Measurements from ENCODE around the gene THSD4. TPM values are rescaled to one million over a fixed set of nuclear protein-coding genes. Genes with fewer than 3 reads are reported as not detected.

The THSD4 gene
- total RNA-seq, 3 donors from 2014 or later: 18.3 to 46.2 (median 27.1) TPM

DNA sequence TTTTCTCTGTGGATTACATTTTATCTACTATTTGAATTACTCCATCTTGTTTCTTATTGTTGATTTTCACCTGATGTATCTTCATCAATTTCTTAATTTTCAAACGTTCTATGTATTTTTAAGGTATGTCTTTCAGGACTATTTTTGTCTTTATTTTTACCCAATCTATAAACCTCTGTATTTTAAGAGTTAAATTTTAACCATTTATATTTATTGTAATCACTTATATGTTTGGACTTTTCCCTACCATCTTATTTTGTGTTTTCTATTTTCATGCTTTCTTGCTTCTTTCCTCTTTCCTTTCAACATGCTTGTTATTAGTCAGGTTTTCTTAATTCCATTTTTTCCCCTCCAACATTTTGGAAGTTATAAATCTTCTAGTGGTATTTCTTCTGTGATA lies 645.6 kb downstream of the THSD4 start:
- Histone ChIP-seq H3K4me1 (ENCODE audit: low read depth) (peaks cover 9% of the 10 kb centered on the region), H3K4me3 (no peak overlapping the region), H3K9me3 (no peaks in the 10 kb centered on the region), H3K36me3 (ENCODE audit: low read depth) (no peaks in the 10 kb centered on the region)
- ATAC-seq (no peak), DNase-seq (no peak)
- intact Hi-C loops (cut with DNase I, micrococcal nuclease): no loop called here
- TF ChIP-seq, protein P1, sequence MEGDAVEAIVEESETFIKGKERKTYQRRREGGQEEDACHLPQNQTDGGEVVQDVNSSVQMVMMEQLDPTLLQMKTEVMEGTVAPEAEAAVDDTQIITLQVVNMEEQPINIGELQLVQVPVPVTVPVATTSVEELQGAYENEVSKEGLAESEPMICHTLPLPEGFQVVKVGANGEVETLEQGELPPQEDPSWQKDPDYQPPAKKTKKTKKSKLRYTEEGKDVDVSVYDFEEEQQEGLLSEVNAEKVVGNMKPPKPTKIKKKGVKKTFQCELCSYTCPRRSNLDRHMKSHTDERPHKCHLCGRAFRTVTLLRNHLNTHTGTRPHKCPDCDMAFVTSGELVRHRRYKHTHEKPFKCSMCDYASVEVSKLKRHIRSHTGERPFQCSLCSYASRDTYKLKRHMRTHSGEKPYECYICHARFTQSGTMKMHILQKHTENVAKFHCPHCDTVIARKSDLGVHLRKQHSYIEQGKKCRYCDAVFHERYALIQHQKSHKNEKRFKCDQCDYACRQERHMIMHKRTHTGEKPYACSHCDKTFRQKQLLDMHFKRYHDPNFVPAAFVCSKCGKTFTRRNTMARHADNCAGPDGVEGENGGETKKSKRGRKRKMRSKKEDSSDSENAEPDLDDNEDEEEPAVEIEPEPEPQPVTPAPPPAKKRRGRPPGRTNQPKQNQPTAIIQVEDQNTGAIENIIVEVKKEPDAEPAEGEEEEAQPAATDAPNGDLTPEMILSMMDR (IDR thresholded peaks at IDR 0.05): no peak

DNA sequence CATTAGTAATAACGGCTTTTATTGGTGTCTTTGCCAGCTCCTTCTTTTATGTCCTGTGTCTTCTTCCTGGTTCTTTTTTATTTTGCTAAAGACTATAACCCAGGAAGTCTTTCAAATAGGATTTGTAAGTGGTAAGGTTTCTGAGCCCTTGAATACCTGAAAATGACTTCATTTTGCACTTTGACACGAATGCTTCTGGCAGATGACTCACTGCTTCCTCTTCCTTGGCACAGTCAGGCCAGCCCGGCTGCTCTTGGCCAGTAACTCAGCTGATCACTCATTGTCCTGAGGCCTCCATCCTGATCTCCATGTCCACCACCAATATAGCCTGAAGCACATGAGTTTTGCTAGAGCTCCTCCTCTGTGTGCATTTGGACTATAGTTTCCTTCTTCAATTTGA lies 646.4 kb downstream of the THSD4 start:
- H3K4me3 ChIP-seq: no peak overlapping the region
- intact Hi-C loops (cut with DNase I, micrococcal nuclease): no loop called here
- DNase-seq: peak; percentile 73 to 76 (median 74)
- H3K4me1 ChIP-seq (ENCODE audit: low read depth): peaks cover 9% of the 10 kb centered on the region
- TF ChIP-seq, protein P1 (IDR thresholded peaks at IDR 0.05): no peak
- peak; percentile 90 for ATAC-seq
- no peaks in the 10 kb centered on the region for H3K9me3 ChIP-seq
- no peaks in the 10 kb centered on the region for H3K36me3 ChIP-seq (ENCODE audit: low read depth)

DNA sequence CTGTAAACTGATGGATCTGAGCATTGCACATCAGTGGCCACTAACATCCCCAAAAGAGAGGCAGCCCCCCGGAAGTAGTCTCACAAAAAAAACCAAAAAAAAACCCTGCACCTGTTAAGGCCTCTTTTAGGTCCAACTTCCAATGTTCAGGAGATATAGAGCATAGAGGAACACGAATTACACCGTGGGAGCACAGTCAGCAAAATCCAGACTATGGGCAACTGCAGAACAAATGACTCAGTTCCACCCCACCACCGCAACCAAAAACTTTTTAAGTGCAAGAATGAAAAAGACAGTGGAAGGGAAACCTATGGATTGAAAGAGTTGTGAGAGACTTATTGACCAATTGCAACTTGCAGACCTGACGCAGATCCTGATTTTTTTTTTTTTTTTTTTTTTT lies 652.9 kb downstream of the THSD4 start:
- Histone ChIP-seq H3K36me3 (ENCODE audit: low read depth) (no peaks in the 10 kb centered on the region), H3K4me3 (no peak overlapping the region), H3K4me1 (ENCODE audit: low read depth) (no peaks in the 10 kb centered on the region), H3K9me3 (no peaks in the 10 kb centered on the region)
- intact Hi-C loops (cut with DNase I, micrococcal nuclease): no loop called here
- TF ChIP-seq, protein P1 (IDR thresholded peaks at IDR 0.05): no peak
- DNase-seq (no peak), ATAC-seq (no peak)

DNA sequence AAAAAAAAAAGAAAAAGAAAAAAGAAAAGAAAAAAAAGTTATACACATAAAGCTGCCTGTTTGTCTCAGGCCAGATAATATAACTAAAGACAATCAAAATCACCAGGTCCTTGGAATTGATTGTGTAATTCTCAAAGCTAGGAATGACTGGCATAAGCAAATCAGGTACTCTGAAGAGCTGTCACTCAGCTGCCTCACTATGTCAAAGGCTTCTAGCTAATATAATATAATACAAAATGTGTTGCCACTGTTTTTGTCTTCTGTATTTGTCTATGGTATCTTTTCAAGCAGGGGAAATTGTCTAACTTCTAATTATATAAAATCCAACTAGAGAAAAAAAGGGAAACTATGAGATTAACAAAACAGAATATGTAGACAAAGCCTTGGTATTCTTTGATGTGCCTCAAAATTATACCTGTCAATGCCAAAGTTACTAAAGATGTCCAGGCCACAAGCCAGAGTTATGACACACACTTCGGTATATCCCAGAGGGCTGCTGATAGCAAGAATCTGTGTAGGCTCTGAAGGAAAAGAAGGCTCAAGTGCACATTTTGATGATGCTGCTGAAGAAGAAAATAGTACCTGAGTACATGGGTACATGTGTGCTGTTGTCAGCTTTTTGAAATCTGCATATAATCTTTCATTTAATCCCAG lies 658.1 kb downstream of the THSD4 start:
- Histone ChIP-seq H3K36me3 (ENCODE audit: low read depth) (no peaks in the 10 kb centered on the region), H3K4me3 (no peak overlapping the region), H3K4me1 (ENCODE audit: low read depth) (no peaks in the 10 kb centered on the region), H3K9me3 (no peaks in the 10 kb centered on the region)
- ATAC-seq (no peak), DNase-seq (no peak)
- TF ChIP-seq, protein P1 (IDR thresholded peaks at IDR 0.05): no peak
- intact Hi-C loops (cut with DNase I, micrococcal nuclease): no loop called here

DNA sequence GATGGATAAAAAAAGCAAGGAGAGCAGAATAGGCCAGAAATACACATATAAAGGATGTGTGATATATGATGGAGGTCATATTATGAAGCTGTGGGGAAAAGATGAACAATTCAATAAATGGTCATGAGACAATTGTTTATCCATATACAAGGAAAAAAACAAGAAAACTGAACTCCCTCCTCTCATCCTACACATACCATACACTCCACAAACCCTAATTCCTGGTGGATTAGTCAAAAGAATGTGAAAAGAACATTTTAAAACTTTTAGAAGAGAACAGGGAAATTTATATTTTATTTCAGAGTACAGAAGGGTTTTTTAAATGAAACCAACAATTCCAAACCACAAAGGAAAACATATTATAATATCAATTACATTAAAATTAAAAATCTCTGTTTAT lies 660.6 kb downstream of the THSD4 start:
- H3K4me3 ChIP-seq: no peak overlapping the region
- DNase-seq (no peak), ATAC-seq (no peak)
- peaks cover 5% of the 10 kb centered on the region for H3K4me1 ChIP-seq (ENCODE audit: low read depth)
- H3K9me3 ChIP-seq: no peaks in the 10 kb centered on the region
- TF ChIP-seq, protein P1 (IDR thresholded peaks at IDR 0.05): no peak
- intact Hi-C loops (cut with DNase I, micrococcal nuclease): no loop called here
- H3K36me3 ChIP-seq (ENCODE audit: low read depth): no peaks in the 10 kb centered on the region

DNA sequence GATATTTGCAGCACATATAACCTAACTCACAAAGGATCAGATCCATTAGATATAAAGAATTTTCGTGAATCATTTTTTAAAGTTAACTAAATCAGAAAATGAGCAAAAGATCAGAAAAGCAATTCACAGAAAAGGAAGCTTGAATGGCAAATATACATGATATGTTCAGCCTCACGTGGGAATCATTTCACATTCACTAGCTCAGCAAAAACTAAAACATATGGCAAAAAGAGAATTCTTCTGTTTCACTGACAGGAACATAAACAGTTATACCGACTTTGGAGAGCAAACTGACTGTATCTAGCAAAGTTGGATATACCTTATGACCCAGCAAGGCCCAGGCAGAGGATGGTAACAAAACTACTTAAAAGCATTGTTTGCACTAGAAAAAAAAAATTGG lies 661.0 kb downstream of the THSD4 start:
- DNase-seq: no peak
- TF ChIP-seq, protein P1 (IDR thresholded peaks at IDR 0.05): no peak
- intact Hi-C loops (cut with DNase I, micrococcal nuclease): no loop called here
- Histone ChIP-seq H3K4me3 (no peak overlapping the region), H3K4me1 (ENCODE audit: low read depth) (peaks cover 5% of the 10 kb centered on the region), H3K9me3 (no peaks in the 10 kb centered on the region), H3K36me3 (ENCODE audit: low read depth) (no peaks in the 10 kb centered on the region)
- no peak for ATAC-seq

Measured in mucosa of descending colon (tissue), 3 donors.